ENCODE data around the gene CTNNA3. TPM values are rescaled to one million over a fixed set of nuclear protein-coding genes. Genes with fewer than 3 reads are reported as not detected.
A peak's percentile ranks its signal among the peaks of the same experiment; 100 is the strongest.

Gene CTNNA3
- total RNA-seq, 1 experiment from 2014 or later = not detected

GRCh38 chr10:65910209-65910608, 1785.8 kb downstream of the CTNNA3 start:
- H3K4me1 ChIP-seq (ENCODE audit: low read length) = peaks cover 67% of the 10 kb centered on the region
- H3K9me2 ChIP-seq (replicated peaks; ENCODE audit: insufficient read depth, low read length) = no peaks in the 10 kb centered on the region
- H4K20me1 ChIP-seq (ENCODE audit: insufficient read depth, low read depth, low read length) = no peaks in the 10 kb centered on the region
- H3K27ac ChIP-seq (ENCODE audit: low read length) = peak overlapping the region; percentile 55; the same call in 1 of the 2 replicates
- peak overlapping the region; percentile 29 for H3K4me2 ChIP-seq (ENCODE audit: low read depth, low read length, poor library complexity, severe bottlenecking)
- no peaks in the 10 kb centered on the region for H3K79me2 ChIP-seq (ENCODE audit: low read length)
- H3K27me3 ChIP-seq (ENCODE audit: low read length) = no peaks in the 10 kb centered on the region
- H3K9ac ChIP-seq (ENCODE audit: low read length) = no peak overlapping the region
- no peaks in the 10 kb centered on the region for H3K36me3 ChIP-seq (ENCODE audit: insufficient read depth, low read length)
- DNase-seq = no peak
- H3K4me3 ChIP-seq (ENCODE audit: low read length) = no peak overlapping the region
- no peaks in the 10 kb centered on the region for H3K9me3 ChIP-seq (ENCODE audit: low read length)
- H2AFZ ChIP-seq (ENCODE audit: low read length) = peak overlapping the region; percentile 68; the same call in 1 of the 2 replicates

- Histone ChIP-seq H3K27me3 (ENCODE audit: low read length) (no peaks in the 10 kb centered on the region), H3K4me1 (ENCODE audit: low read length) (peaks cover 85% of the 10 kb centered on the region), H3K9ac (ENCODE audit: low read length) (no peak overlapping the region), H3K9me3 (ENCODE audit: low read length) (no peaks in the 10 kb centered on the region), H3K36me3 (ENCODE audit: insufficient read depth, low read length) (no peaks in the 10 kb centered on the region), H3K4me3 (ENCODE audit: low read length) (no peak overlapping the region), H4K20me1 (ENCODE audit: insufficient read depth, low read depth, low read length) (no peaks in the 10 kb centered on the region), H3K27ac (ENCODE audit: low read length) (no peak overlapping the region; the same call in 1 of the 2 replicates), H3K79me2 (ENCODE audit: low read length) (no peaks in the 10 kb centered on the region), H2AFZ (ENCODE audit: low read length) (peak overlapping the region; percentile 79), H3K4me2 (ENCODE audit: low read depth, low read length, poor library complexity, severe bottlenecking) (no peak overlapping the region), H3K9me2 (replicated peaks; ENCODE audit: insufficient read depth, low read length) (no peaks in the 10 kb centered on the region)
- DNase-seq = no peak
Observed at GRCh38 chr10:65907199-65907712, 1788.7 kb downstream of the CTNNA3 start.

- no peaks in the 10 kb centered on the region for H3K9me2 ChIP-seq (replicated peaks; ENCODE audit: insufficient read depth, low read length)
- H3K9me3 ChIP-seq (ENCODE audit: low read length) = no peaks in the 10 kb centered on the region
- no peaks in the 10 kb centered on the region for H4K20me1 ChIP-seq (ENCODE audit: insufficient read depth, low read depth, low read length)
- no peaks in the 10 kb centered on the region for H3K79me2 ChIP-seq (ENCODE audit: low read length)
- no peak overlapping the region for H3K4me3 ChIP-seq (ENCODE audit: low read length)
- H3K4me2 ChIP-seq (ENCODE audit: low read depth, low read length, poor library complexity, severe bottlenecking) = no peak overlapping the region
- H3K27ac ChIP-seq (ENCODE audit: low read length) = peak overlapping the region; percentile 100; the same call in 1 of the 2 replicates
- H3K27me3 ChIP-seq (ENCODE audit: low read length) = no peaks in the 10 kb centered on the region
- peak overlapping the region; percentile 1; the same call in 1 of the 2 replicates for H3K9ac ChIP-seq (ENCODE audit: low read length)
- H3K4me1 ChIP-seq (ENCODE audit: low read length) = peaks cover 84% of the 10 kb centered on the region
- H3K36me3 ChIP-seq (ENCODE audit: insufficient read depth, low read length) = no peaks in the 10 kb centered on the region
- peak overlapping the region; percentile 3; the same call in 1 of the 2 replicates for H2AFZ ChIP-seq (ENCODE audit: low read length)
- DNase-seq = no peak
Observed at GRCh38 chr10:65903620-65904019, 1792.4 kb downstream of the CTNNA3 start.

- H3K9ac ChIP-seq (ENCODE audit: low read length) = peak overlapping the region; percentile 59
- DNase-seq = peak; percentile 92
- H3K36me3 ChIP-seq (ENCODE audit: insufficient read depth, low read length) = peaks cover 10% of the 10 kb centered on the region; the same call in 1 of the 2 replicates
- H3K4me3 ChIP-seq (ENCODE audit: low read length) = peak overlapping the region; percentile 28; the same call in 1 of the 2 replicates
- H3K27ac ChIP-seq (ENCODE audit: low read length) = peak overlapping the region; percentile 100
- peak overlapping the region; percentile 70 for H3K4me2 ChIP-seq (ENCODE audit: low read depth, low read length, poor library complexity, severe bottlenecking)
- no peak overlapping the region for H2AFZ ChIP-seq (ENCODE audit: low read length)
- H3K79me2 ChIP-seq (ENCODE audit: low read length) = no peaks in the 10 kb centered on the region
- H4K20me1 ChIP-seq (ENCODE audit: insufficient read depth, low read depth, low read length) = no peaks in the 10 kb centered on the region
- H3K4me1 ChIP-seq (ENCODE audit: low read length) = peaks cover 97% of the 10 kb centered on the region
- no peaks in the 10 kb centered on the region for H3K27me3 ChIP-seq (ENCODE audit: low read length)
- H3K9me3 ChIP-seq (ENCODE audit: low read length) = no peaks in the 10 kb centered on the region
- no peaks in the 10 kb centered on the region for H3K9me2 ChIP-seq (replicated peaks; ENCODE audit: insufficient read depth, low read length)
Observed at GRCh38 chr10:65900271-65900670, 1795.7 kb downstream of the CTNNA3 start.

- Histone ChIP-seq H3K9me2 (replicated peaks; ENCODE audit: insufficient read depth, low read length) (no peaks in the 10 kb centered on the region), H3K9me3 (ENCODE audit: low read length) (no peaks in the 10 kb centered on the region), H3K27ac (ENCODE audit: low read length) (peak overlapping the region; percentile 100), H3K4me1 (ENCODE audit: low read length) (peaks cover 97% of the 10 kb centered on the region), H2AFZ (ENCODE audit: low read length) (no peak overlapping the region), H3K4me3 (ENCODE audit: low read length) (peak overlapping the region; percentile 42; the same call in 1 of the 2 replicates), H4K20me1 (ENCODE audit: insufficient read depth, low read depth, low read length) (no peaks in the 10 kb centered on the region), H3K9ac (ENCODE audit: low read length) (peak overlapping the region; percentile 60), H3K79me2 (ENCODE audit: low read length) (no peaks in the 10 kb centered on the region), H3K27me3 (ENCODE audit: low read length) (no peaks in the 10 kb centered on the region), H3K36me3 (ENCODE audit: insufficient read depth, low read length) (peaks cover 24% of the 10 kb centered on the region), H3K4me2 (ENCODE audit: low read depth, low read length, poor library complexity, severe bottlenecking) (peak overlapping the region; percentile 70)
- peak; percentile 83 for DNase-seq
Observed at GRCh38 chr10:65898055-65898454, 1797.9 kb downstream of the CTNNA3 start.

- no peak overlapping the region for H2AFZ ChIP-seq (ENCODE audit: low read length)
- H3K9ac ChIP-seq (ENCODE audit: low read length) = no peak overlapping the region
- DNase-seq = peak; percentile 49
- peaks cover 2% of the 10 kb centered on the region; the same call in 1 of the 2 replicates for H3K9me3 ChIP-seq (ENCODE audit: low read length)
- peaks cover 10% of the 10 kb centered on the region for H3K79me2 ChIP-seq (ENCODE audit: low read length)
- no peaks in the 10 kb centered on the region for H4K20me1 ChIP-seq (ENCODE audit: insufficient read depth, low read depth, low read length)
- no peaks in the 10 kb centered on the region for H3K27me3 ChIP-seq (ENCODE audit: low read length)
- peak overlapping the region; percentile 10 for H3K4me2 ChIP-seq (ENCODE audit: low read depth, low read length, poor library complexity, severe bottlenecking)
- peaks cover 30% of the 10 kb centered on the region for H3K36me3 ChIP-seq (ENCODE audit: insufficient read depth, low read length)
- peak overlapping the region; percentile 100 for H3K27ac ChIP-seq (ENCODE audit: low read length)
- 0 out of 2 replicates have a peak overlapping the region, but pooled peaks have one; percentile 16 for H3K4me3 ChIP-seq (ENCODE audit: low read length)
- peaks cover 97% of the 10 kb centered on the region for H3K4me1 ChIP-seq (ENCODE audit: low read length)
- H3K9me2 ChIP-seq (replicated peaks; ENCODE audit: insufficient read depth, low read length) = no peaks in the 10 kb centered on the region
Observed at GRCh38 chr10:65894961-65895360, 1801.0 kb downstream of the CTNNA3 start.

- Histone ChIP-seq H3K4me1 (ENCODE audit: low read length) (peaks cover 98% of the 10 kb centered on the region), H3K9ac (ENCODE audit: low read length) (peak overlapping the region; percentile 4; the same call in 1 of the 2 replicates), H3K27me3 (ENCODE audit: low read length) (no peaks in the 10 kb centered on the region), H3K36me3 (ENCODE audit: insufficient read depth, low read length) (peaks cover 36% of the 10 kb centered on the region), H3K4me2 (ENCODE audit: low read depth, low read length, poor library complexity, severe bottlenecking) (peak overlapping the region; percentile 10), H4K20me1 (ENCODE audit: insufficient read depth, low read depth, low read length) (no peaks in the 10 kb centered on the region), H3K9me3 (ENCODE audit: low read length) (peaks cover 3% of the 10 kb centered on the region), H3K9me2 (replicated peaks; ENCODE audit: insufficient read depth, low read length) (no peaks in the 10 kb centered on the region), H2AFZ (ENCODE audit: low read length) (no peak overlapping the region), H3K27ac (ENCODE audit: low read length) (peak overlapping the region; percentile 100), H3K4me3 (ENCODE audit: low read length) (0 out of 2 replicates have a peak overlapping the region, but pooled peaks have one; percentile 16), H3K79me2 (ENCODE audit: low read length) (peaks cover 16% of the 10 kb centered on the region)
- no peak for DNase-seq
Observed at GRCh38 chr10:65894379-65894778, 1801.6 kb downstream of the CTNNA3 start.

GRCh38 chr10:65893676-65894075, 1802.3 kb downstream of the CTNNA3 start:
- peaks cover 23% of the 10 kb centered on the region for H3K79me2 ChIP-seq (ENCODE audit: low read length)
- H4K20me1 ChIP-seq (ENCODE audit: insufficient read depth, low read depth, low read length) = no peaks in the 10 kb centered on the region
- H3K36me3 ChIP-seq (ENCODE audit: insufficient read depth, low read length) = peaks cover 43% of the 10 kb centered on the region
- no peaks in the 10 kb centered on the region for H3K9me2 ChIP-seq (replicated peaks; ENCODE audit: insufficient read depth, low read length)
- H3K4me1 ChIP-seq (ENCODE audit: low read length) = peaks cover 98% of the 10 kb centered on the region
- peak; percentile 53 for DNase-seq
- H3K4me2 ChIP-seq (ENCODE audit: low read depth, low read length, poor library complexity, severe bottlenecking) = no peak overlapping the region
- H3K27me3 ChIP-seq (ENCODE audit: low read length) = no peaks in the 10 kb centered on the region
- no peak overlapping the region for H3K4me3 ChIP-seq (ENCODE audit: low read length)
- peaks cover 3% of the 10 kb centered on the region for H3K9me3 ChIP-seq (ENCODE audit: low read length)
- H3K27ac ChIP-seq (ENCODE audit: low read length) = peak overlapping the region; percentile 100
- no peak overlapping the region for H2AFZ ChIP-seq (ENCODE audit: low read length)
- H3K9ac ChIP-seq (ENCODE audit: low read length) = peak overlapping the region; percentile 69; the same call in 1 of the 2 replicates

Measured in Karpas-422 (cell line).